Mesenchymal stem cell (in vitro differentiated cells and primary cell): ENCODE data around the gene PEMT.

Experiments
- DNase-seq: peaks from one replicate; pipeline ENCODE4 v3.0.0-alpha.2; 2013
- H2AFZ ChIP-seq: one replicate; pipeline ENCODE4 v1.6.1; 2013; ENCODE audit warnings: low read depth, mild to moderate bottlenecking, control low read depth, inconsistent platforms, low read length, moderate library complexity
- H2AK5ac ChIP-seq: 2 replicates; pipeline ENCODE4 v1.6.1; 2013; ENCODE audit warnings: low read length, moderate library complexity, mild to moderate bottlenecking, inconsistent platforms; ENCODE audit not compliant: severe bottlenecking
- H2BK120ac ChIP-seq: one replicate; pipeline ENCODE4 v1.6.1; 2013; ENCODE audit warnings: low read depth, mild to moderate bottlenecking, inconsistent platforms, low read length, moderate library complexity
- H2BK12ac ChIP-seq, 2 experiments: one replicate each; pipeline ENCODE4 v1.6.1; 2013; ENCODE audit warnings: inconsistent platforms in 2 of 2, low read length in 2 of 2, mild to moderate bottlenecking in 2 of 2, moderate library complexity in 2 of 2, control low read depth in 1 of 2
- H2BK15ac ChIP-seq: one replicate; pipeline ENCODE4 v1.6.1; 2013; ENCODE audit warnings: mild to moderate bottlenecking, low read depth, inconsistent platforms; ENCODE audit not compliant: poor library complexity, severe bottlenecking
- H2BK5ac ChIP-seq: 2 replicates; pipeline ENCODE4 v1.6.1; 2013; ENCODE audit warnings: low read depth, mild to moderate bottlenecking, low read length, control low read depth, inconsistent platforms; ENCODE audit not compliant: poor library complexity, severe bottlenecking
- H3K14ac ChIP-seq, 2 experiments: one replicate each; pipeline ENCODE4 v1.6.1; 2013; ENCODE audit warnings: inconsistent platforms in 2 of 2, low read length in 2 of 2, control low read depth in 1 of 2, mild to moderate bottlenecking in 1 of 2, moderate library complexity in 1 of 2
- H3K18ac ChIP-seq, 2 experiments: one replicate each; pipeline ENCODE4 v1.6.1; 2013; ENCODE audit warnings: inconsistent platforms in 2 of 2, low read length in 2 of 2, control low read depth in 1 of 2, low read depth in 1 of 2, mild to moderate bottlenecking in 1 of 2
- H3K23ac ChIP-seq, 2 experiments: one replicate each; pipeline ENCODE4 v1.6.1; 2013; ENCODE audit warnings: inconsistent platforms in 2 of 2, low read length in 2 of 2, mild to moderate bottlenecking in 2 of 2, moderate library complexity in 2 of 2, control low read depth in 1 of 2
- H3K27ac ChIP-seq: 2 replicates; pipeline ENCODE4 v1.5.1; 2013; ENCODE audit warnings: mild to moderate bottlenecking, moderate library complexity, low read length, control low read depth, inconsistent platforms; ENCODE audit not compliant: poor library complexity, severe bottlenecking
- H3K27me3 ChIP-seq, 2 experiments: 2 replicates each; pipeline versions ENCODE4 v1.6.1 to v1.7.0; 2013; ENCODE audit warnings: low read length in 2 of 2, mild to moderate bottlenecking in 2 of 2, moderate library complexity in 2 of 2, control low read depth in 1 of 2, inconsistent platforms in 1 of 2; ENCODE audit not compliant: control insufficient read depth in 1 of 2, insufficient read depth in 1 of 2
- H3K36me3 ChIP-seq, 2 experiments: 2 replicates each; pipeline versions ENCODE4 v1.6.1 to v1.7.0; 2013; ENCODE audit warnings: low read length in 2 of 2, control low read depth in 1 of 2, inconsistent platforms in 1 of 2, low read depth in 1 of 2, mild to moderate bottlenecking in 1 of 2; ENCODE audit not compliant: insufficient read depth in 2 of 2, control insufficient read depth in 1 of 2
- H3K4ac ChIP-seq, 2 experiments: one replicate each; pipeline ENCODE4 v1.6.1; 2013; ENCODE audit warnings: inconsistent platforms in 2 of 2, low read length in 2 of 2, mild to moderate bottlenecking in 2 of 2, moderate library complexity in 2 of 2, control low read depth in 1 of 2, low read depth in 1 of 2
- H3K4me1 ChIP-seq: 2 replicates; pipeline ENCODE4 v1.6.1; 2013; ENCODE audit warnings: low read depth, low read length, control low read depth; ENCODE audit not compliant: control insufficient read depth, insufficient read depth
- H3K4me2 ChIP-seq: 2 replicates; pipeline ENCODE4 v1.6.1; 2013; ENCODE audit warnings: low read length, mild to moderate bottlenecking, inconsistent platforms; ENCODE audit not compliant: poor library complexity, severe bottlenecking
- H3K4me3 ChIP-seq, 2 experiments: 2 replicates each; pipeline versions ENCODE4 v1.5.1 to v1.7.0; 2013; ENCODE audit warnings: low read length in 2 of 2, mild to moderate bottlenecking in 2 of 2, control low read depth in 1 of 2, low read depth in 1 of 2; ENCODE audit not compliant: insufficient read depth in 1 of 2
- H3K79me1 ChIP-seq: replicated peaks from 2 replicates; pipeline ENCODE4 v1.6.1; 2013; ENCODE audit warnings: mild to moderate bottlenecking, control low read depth, low read length, inconsistent platforms; ENCODE audit not compliant: poor library complexity, severe bottlenecking
- H3K9ac ChIP-seq: 2 replicates; pipeline ENCODE4 v1.7.0; 2013; ENCODE audit warnings: mild to moderate bottlenecking, low read length, moderate library complexity
- H3K9me3 ChIP-seq: 2 replicates; pipeline ENCODE4 v1.7.0; 2013; ENCODE audit warnings: mild to moderate bottlenecking, low read length; ENCODE audit not compliant: control insufficient read depth
- H4K8ac ChIP-seq: one replicate; pipeline ENCODE4 v1.6.1; 2013; ENCODE audit warnings: inconsistent platforms, mild to moderate bottlenecking, low read length, moderate library complexity
- H4K91ac ChIP-seq: one replicate; pipeline ENCODE4 v1.6.1; 2013; ENCODE audit warnings: mild to moderate bottlenecking, low read length, inconsistent platforms
- WGBS: methylation state at CpG from one replicate; pipeline ENCODE4 v1.1.7; 2013; ENCODE audit warnings: mixed read lengths; 5-methylcytosine and 5-hydroxymethylcytosine counted together

The PEMT gene

GRCh38 chr17:17560975-17561374, 30.5 kb downstream of the PEMT start:
- Histone ChIP-seq H3K23ac (no peak overlapping the region), H2BK12ac (no peak overlapping the region), H4K8ac (no peak overlapping the region), H4K91ac (no peak overlapping the region), H3K9me3 (no peaks in the 10 kb centered on the region), H3K18ac (no peak overlapping the region), H3K4me2 (no peak overlapping the region), H3K4me3 (no peak overlapping the region), H2AK5ac (no peak overlapping the region), H3K4me1 (peaks cover 6% of the 10 kb centered on the region), H3K9ac (no peak overlapping the region), H3K27ac (no peak overlapping the region), H2BK15ac (no peak overlapping the region), H3K79me1 (peaks cover 9% of the 10 kb centered on the region), H2BK120ac (no peak overlapping the region), H3K4ac (no peak overlapping the region), H3K27me3 (no peaks in the 10 kb centered on the region), H3K36me3 (peaks cover 0 to 8% of the 10 kb centered on the region in 2 experiments), H3K14ac (no peak overlapping the region), H2BK5ac (no peak overlapping the region), H2AFZ (no peak overlapping the region)
- 90% methylated on average over 10 of the region's 10 CpGs for WGBS
- no peak for DNase-seq

DNA sequence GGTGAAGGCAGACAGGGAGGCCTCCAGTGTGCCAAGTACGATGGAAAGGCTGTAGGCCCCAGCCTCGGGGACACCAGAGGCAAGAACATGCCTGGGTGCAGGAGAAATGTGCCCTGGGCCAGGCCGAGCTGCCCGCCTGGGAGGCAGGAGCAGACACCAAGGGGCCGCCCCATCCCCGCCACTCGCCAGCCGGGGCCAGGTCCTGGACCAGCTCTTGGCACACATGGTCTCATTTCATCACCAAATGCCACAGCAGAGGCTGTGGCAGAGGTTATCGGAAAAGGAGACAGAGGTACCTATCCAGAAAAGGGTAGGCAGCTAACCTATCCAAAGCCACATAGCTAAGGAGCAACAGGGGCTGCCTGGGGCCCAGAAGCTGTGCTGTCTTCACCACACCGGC, 31.3 kb downstream of the PEMT start:
- H2AK5ac ChIP-seq = no peak overlapping the region
- H3K4me1 ChIP-seq = peaks cover 6% of the 10 kb centered on the region
- no peak overlapping the region for H3K27ac ChIP-seq
- H2BK15ac ChIP-seq = no peak overlapping the region
- no peaks in the 10 kb centered on the region for H3K27me3 ChIP-seq
- no peak overlapping the region for H3K4me2 ChIP-seq
- no peak overlapping the region for H3K14ac ChIP-seq
- no peak overlapping the region for H3K18ac ChIP-seq
- H3K4me3 ChIP-seq = no peak overlapping the region
- no peak for DNase-seq
- H2BK5ac ChIP-seq = no peak overlapping the region
- no peak overlapping the region for H4K91ac ChIP-seq
- H2BK12ac ChIP-seq = no peak overlapping the region
- no peak overlapping the region for H2AFZ ChIP-seq
- WGBS = 93% methylated on average over 10 of the region's 10 CpGs
- H4K8ac ChIP-seq = no peak overlapping the region
- H3K4ac ChIP-seq = no peak overlapping the region
- no peaks in the 10 kb centered on the region for H3K9me3 ChIP-seq
- no peak overlapping the region for H3K9ac ChIP-seq
- no peak overlapping the region for H3K23ac ChIP-seq
- H3K79me1 ChIP-seq = peaks cover 6% of the 10 kb centered on the region
- H3K36me3 ChIP-seq = peaks cover 0 to 11% of the 10 kb centered on the region in 2 experiments
- no peak overlapping the region for H2BK120ac ChIP-seq

DNA sequence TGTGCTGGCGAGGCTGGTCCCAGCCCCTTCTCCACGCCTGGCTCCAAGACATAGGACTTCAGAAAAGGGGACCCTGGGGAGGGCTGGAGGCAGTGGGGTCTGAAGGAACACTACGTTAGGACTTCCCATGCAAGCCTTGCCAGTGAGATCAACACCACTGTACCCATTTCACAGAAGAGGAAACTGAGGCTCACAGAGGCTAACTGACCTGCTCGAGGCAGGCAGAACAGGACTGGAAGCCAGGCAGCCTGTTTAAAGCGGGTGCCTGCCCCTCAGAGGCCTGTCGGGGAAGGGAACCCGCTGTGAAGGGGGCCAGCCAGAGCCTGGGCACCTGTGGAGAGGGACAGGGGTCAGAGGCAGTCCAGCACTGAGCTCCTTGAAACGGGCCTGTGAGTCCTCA, 32.3 kb downstream of the PEMT start:
- Histone ChIP-seq H3K4ac (no peak overlapping the region), H2BK12ac (no peak overlapping the region), H3K14ac (no peak overlapping the region), H3K23ac (no peak overlapping the region), H3K27me3 (no peaks in the 10 kb centered on the region), H3K4me2 (no peak overlapping the region), H2AK5ac (no peak overlapping the region), H3K79me1 (peaks cover 9% of the 10 kb centered on the region), H4K8ac (no peak overlapping the region), H3K27ac (no peak overlapping the region), H2BK15ac (no peak overlapping the region), H4K91ac (no peak overlapping the region), H3K36me3 (peaks cover 0 to 11% of the 10 kb centered on the region in 2 experiments), H2AFZ (no peak overlapping the region), H3K9ac (no peak overlapping the region), H3K4me1 (peaks cover 6% of the 10 kb centered on the region), H3K18ac (no peak overlapping the region), H3K4me3 (no peak overlapping the region), H3K9me3 (no peaks in the 10 kb centered on the region), H2BK120ac (no peak overlapping the region), H2BK5ac (no peak overlapping the region)
- no peak for DNase-seq
- 85% methylated on average over 8 of the region's 8 CpGs for WGBS

- Histone ChIP-seq H2BK15ac (no peak overlapping the region), H3K9ac (no peak overlapping the region), H2AK5ac (no peak overlapping the region), H2AFZ (no peak overlapping the region), H2BK12ac (no peak overlapping the region), H3K4ac (no peak overlapping the region), H3K18ac (no peak overlapping the region), H2BK5ac (no peak overlapping the region), H3K4me3 (no peak overlapping the region), H3K4me2 (no peak overlapping the region), H3K9me3 (no peaks in the 10 kb centered on the region), H3K27ac (no peak overlapping the region), H4K91ac (no peak overlapping the region), H3K79me1 (peaks cover 12% of the 10 kb centered on the region), H4K8ac (no peak overlapping the region), H2BK120ac (no peak overlapping the region), H3K14ac (no peak overlapping the region), H3K4me1 (peaks cover 6% of the 10 kb centered on the region), H3K27me3 (no peaks in the 10 kb centered on the region), H3K36me3 (peaks cover 0 to 11% of the 10 kb centered on the region in 2 experiments), H3K23ac (no peak overlapping the region)
- 85% methylated on average over 7 of the region's 8 CpGs for WGBS
- DNase-seq = no peak
Measured at GRCh38 chr17:17558431-17558830, 33.1 kb downstream of the PEMT start.
